Measurements from ENCODE around the gene FSD1.

- TF ChIP-seq REST (IDR thresholded peaks at IDR 0.05; ENCODE audit: insufficient read depth in 1 of 2, low read depth in 2 of 2, low read length in 2 of 2): no peak
- TF ChIP-seq SIN3A (IDR thresholded peaks at IDR 0.05; ENCODE audit: borderline replicate concordance, insufficient read depth, low read length): no peak
- no peak for TF ChIP-seq POLR2AphosphoS5 (IDR thresholded peaks at IDR 0.05; ENCODE audit: low read depth, low read length)
- TF ChIP-seq TAF1 (IDR thresholded peaks at IDR 0.05; ENCODE audit: borderline replicate concordance, insufficient read depth, low read length): no peak
- no peak for TF ChIP-seq FOXP2 (optimal IDR thresholded peaks at IDR 0.05; ENCODE audit: borderline replicate concordance, extremely low read depth, extremely low read length, insufficient read depth)
Observed at GRCh38 chr19:4365791-4366665, 61.6 kb downstream of the FSD1 start.

All from PFSK-1 (cell line).